HEK293T (cell line): ENCODE measurements around the gene ZNF615.

Experiments
- ELF4 ChIP-seq: fragments of 450-650 bp; IDR thresholded peaks from 2 replicates; pipeline ENCODE4 v1.6.1; 2017; ENCODE audit warnings: antibody characterized with exemption
- FOXA1 ChIP-seq: fragments of 450-650 bp; IDR thresholded peaks from 2 replicates; pipeline ENCODE4 v1.6.1; 2016; ENCODE audit warnings: mild to moderate bottlenecking
- FOXM1 ChIP-seq: fragments of 450-650 bp; IDR thresholded peaks from 2 replicates; pipeline ENCODE4 v1.6.1; 2017; ENCODE audit warnings: mild to moderate bottlenecking, borderline replicate concordance
- LEF1 ChIP-seq: fragments of 450-650 bp; IDR thresholded peaks from 2 replicates; pipeline ENCODE4 v1.6.1; 2017; ENCODE audit warnings: mild to moderate bottlenecking, borderline replicate concordance
- NFRKB ChIP-seq: fragments of 450-650 bp; IDR thresholded peaks from 2 replicates; pipeline ENCODE4 v1.6.1; 2016; ENCODE audit warnings: mild to moderate bottlenecking, moderate library complexity
- ZNF384 ChIP-seq: fragments of 450-650 bp; IDR thresholded peaks from 2 replicates; pipeline ENCODE4 v1.6.1; 2016
- TF ChIP-seq, protein P1 (sequence below): fragments of 450-650 bp; IDR thresholded peaks from 2 replicates; pipeline ENCODE4 v1.6.1; 2016

DNA sequence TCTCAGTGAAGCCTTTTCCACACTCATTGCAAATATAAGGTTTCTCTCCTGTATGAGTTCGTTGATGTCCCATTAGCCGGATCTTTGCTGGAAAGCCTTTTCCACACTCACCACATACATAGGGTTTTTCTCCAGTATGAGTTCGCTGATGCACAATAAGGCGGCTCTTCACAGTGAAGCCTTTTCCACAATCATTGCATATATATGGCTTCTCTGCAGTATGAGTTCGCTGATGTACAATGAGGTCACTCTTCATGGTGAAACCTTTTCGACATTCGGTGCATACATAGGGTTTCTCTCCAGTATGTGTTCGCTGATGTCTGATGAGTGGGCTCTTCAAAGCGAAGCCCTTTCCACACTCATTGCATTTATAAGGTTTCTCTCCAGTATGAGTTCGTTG is 14.6 kb downstream of the ZNF615 start:
- TF ChIP-seq FOXM1 (no peak), LEF1 (no peak), NFRKB (no peak), ZNF384 (no peak), FOXA1 (no peak), ELF4 (no peak)
- TF ChIP-seq, protein P1, sequence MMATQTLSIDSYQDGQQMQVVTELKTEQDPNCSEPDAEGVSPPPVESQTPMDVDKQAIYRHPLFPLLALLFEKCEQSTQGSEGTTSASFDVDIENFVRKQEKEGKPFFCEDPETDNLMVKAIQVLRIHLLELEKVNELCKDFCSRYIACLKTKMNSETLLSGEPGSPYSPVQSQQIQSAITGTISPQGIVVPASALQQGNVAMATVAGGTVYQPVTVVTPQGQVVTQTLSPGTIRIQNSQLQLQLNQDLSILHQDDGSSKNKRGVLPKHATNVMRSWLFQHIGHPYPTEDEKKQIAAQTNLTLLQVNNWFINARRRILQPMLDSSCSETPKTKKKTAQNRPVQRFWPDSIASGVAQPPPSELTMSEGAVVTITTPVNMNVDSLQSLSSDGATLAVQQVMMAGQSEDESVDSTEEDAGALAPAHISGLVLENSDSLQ = no peak
